ENCODE results near the gene ASPSCR1. TPM values are rescaled to one million over a fixed set of nuclear protein-coding genes. Genes with fewer than 3 reads are reported as not detected.

The ASPSCR1 gene
- total and polyA plus RNA-seq, 2 of the 13 experiments (the other 11 are each of a cell fraction or from before 2014, with no cell fraction given): 274 to 314 TPM

- TF ChIP-seq GRHL1 (CRISPR knock-in tag; conservative IDR thresholded peaks at IDR 0.05) (no peak), MAFG (CRISPR knock-in tag; IDR thresholded peaks at IDR 0.05) (no peak), POGK (CRISPR knock-in tag; conservative IDR thresholded peaks at IDR 0.05) (no peak), FOXO1 (CRISPR knock-in tag; IDR thresholded peaks at IDR 0.05) (no peak), ZNF720 (CRISPR knock-in tag; IDR thresholded peaks at IDR 0.05) (no peak), ZFX (CRISPR knock-in tag; IDR thresholded peaks at IDR 0.05; ENCODE audit: low read depth) (0 out of 2 replicates have a peak, but pooled peaks have one; percentile 29), SALL1 (CRISPR knock-in tag; IDR thresholded peaks at IDR 0.05) (0 out of 2 replicates have a peak, but pooled peaks have one; percentile 15), GZF1 (CRISPR knock-in tag; IDR thresholded peaks at IDR 0.05) (no peak)
Observed at GRCh38 chr17:82030470-82031302, 53.3 kb downstream of the ASPSCR1 start (continued).
